ENCODE results near the gene TRIM34. TPM values are rescaled to one million over a fixed set of nuclear protein-coding genes. Genes with fewer than 3 reads are reported as not detected.

TRIM34 gene
- total and polyA plus RNA-seq, 2 of the 8 experiments (the other 6 are each of a cell fraction or from before 2014, with no cell fraction given), result 0.76 to 5.8 TPM

GRCh38 chr11:5684646-5685362 is 60.0 kb downstream of the TRIM34 start, which contains the start of gene TRIM5:
TSS of gene TRIM5 (minus strand) at chr11:5685074. CDS start at chr11:5680177, 4,897 bp downstream.
- Histone ChIP-seq H2BK12ac (ENCODE audit: low read depth, low read length) (peak within 1 kb of the TSS; percentile 82), H4K5ac (ENCODE audit: insufficient read length, low read depth, low read length) (no peak within 1 kb of the TSS), H3K56ac (replicated peaks; ENCODE audit: insufficient read length, low read depth, low read length) (no peak within 1 kb of the TSS), H2BK120ac (replicated peaks; ENCODE audit: low read depth, low read length) (no peak within 1 kb of the TSS), H3K36me3 (ENCODE audit: control insufficient read depth in 2 of 4, insufficient read depth in 4 of 4, low read length in 3 of 4) (peaks cover 2 to 7% (median 3%) of the 10 kb centered on the region in 4 experiments; a peak in 6 of 8 replicates), H3K23me2 (ENCODE audit: low read depth, low read length) (peaks cover 2% of the 10 kb centered on the region), H3K4me1 (replicated peaks in 1 of 4; ENCODE audit: control insufficient read depth in 3 of 4, insufficient read depth in 4 of 4, low read length in 3 of 4) (peaks cover 0 to 4% (median 2%) of the 10 kb centered on the region in 4 experiments; a peak in 4 of 7 replicates), H2BK15ac (ENCODE audit: low read length) (peak within 1 kb of the TSS; percentile 51; the same call in 1 of the 2 replicates), H3K18ac (ENCODE audit: extremely low read depth, low read length) (peak within 1 kb of the TSS; percentile 41; the same call in 1 of the 2 replicates), H3K27ac (ENCODE audit: low read depth, low read length) (peak within 1 kb of the TSS; percentile 82), H2AFZ (ENCODE audit: low read length) (peak within 1 kb of the TSS; percentile 88), H3K4me2 (ENCODE audit: insufficient read depth in 1 of 2, low read depth in 2 of 2, low read length in 2 of 2) (peak within 1 kb of the TSS; percentile 52 to 75), H3K14ac (ENCODE audit: insufficient read length) (no peak within 1 kb of the TSS), H3K4ac (replicated peaks; ENCODE audit: insufficient read length, low read depth, low read length) (peak within 1 kb of the TSS; percentile 45), H3K23ac (ENCODE audit: insufficient read length) (no peak within 1 kb of the TSS), H2BK5ac (ENCODE audit: low read depth, low read length) (peak within 1 kb of the TSS; percentile 85), H3K79me2 (ENCODE audit: control insufficient read depth in 1 of 2, insufficient read depth in 2 of 2, low read length in 2 of 2) (peaks cover 0 to 5% of the 10 kb centered on the region in 2 experiments; a peak in 3 of 4 replicates), H3K9me3 (ENCODE audit: insufficient read depth in 2 of 2, low read depth in 1 of 2, low read length in 1 of 2) (peaks cover 0 to 12% of the 10 kb centered on the region in 2 experiments; a peak in 1 of 4 replicates), H3K79me1 (ENCODE audit: low read depth, low read length) (peaks cover under 1% of the 10 kb centered on the region; the same call in 1 of the 2 replicates), H3K4me3 (ENCODE audit: extremely low read depth in 1 of 4, insufficient read depth in 2 of 4, low read depth in 3 of 4, low read length in 4 of 4) (peak within 1 kb of the TSS; percentile 26 to 62 (median 42); a peak in 7 of 8 replicates), H2AK5ac (ENCODE audit: low read depth, low read length) (no peak within 1 kb of the TSS), H4K20me1 (replicated peaks in 1 of 2; ENCODE audit: control insufficient read depth in 1 of 2, insufficient read depth in 2 of 2, low read length in 2 of 2) (peaks cover 0 to 1% of the 10 kb centered on the region in 2 experiments), H2BK20ac (ENCODE audit: low read length) (0 out of 2 replicates have a peak within 1 kb of the TSS, but pooled peaks have one; percentile 52), H3K9ac (replicated peaks in 1 of 4; ENCODE audit: extremely low read depth in 1 of 4, low read depth in 3 of 4, low read length in 3 of 4) (peak within 1 kb of the TSS in 3 of 4 experiments; percentile 60 to 66 (median 65); a peak in 6 of 7 replicates), H4K91ac (replicated peaks; ENCODE audit: insufficient read length, low read length) (no peak within 1 kb of the TSS), H3K27me3 (replicated peaks in 1 of 4; ENCODE audit: control insufficient read depth in 3 of 4, extremely low read depth in 1 of 4, insufficient read depth in 3 of 4, low read length in 3 of 4) (no peaks in the 10 kb centered on the region), H4K8ac (ENCODE audit: extremely low read depth, insufficient read depth, low read length) (peak within 1 kb of the TSS; percentile 76; the same call in 1 of the 2 replicates)
- DNase-seq (ENCODE audit: low read depth in 1 of 2, low spot score in 2 of 2), result peak; percentile 41 to 72
- FAIRE-seq, result no peak
- WGBS, 2 experiments (ENCODE audit: extremely low coverage in 1 of 2, insufficient coverage in 1 of 2, insufficient read length in 1 of 2, insufficient replicate concordance in 2 of 2, low coverage in 1 of 2, low lambda C conversion rate in 2 of 2, missing lambda C conversion rate in 1 of 2), result 22% methylated on average over 13 of the region's 13 CpGs; no CpG with 5 or more reads in 1 of the 2 experiments
- POLR2A ChIA-PET (ENCODE audit: partially characterized antibody), result interaction anchor here (1.0 to 1.6 kb wide), 7 partner anchors 16 to 126 kb away, joined by 3 to 5 read pairs (median 3); no protein-coding TSS in a partner anchor
- CTCF ChIA-PET (ENCODE audit: partially characterized antibody), result interaction anchor here (0.7 to 3.9 kb wide), 17 partner anchors 11 to 1819 kb away, joined by 3 to 21 read pairs (median 4); no protein-coding TSS in a partner anchor
- TF ChIP-seq RFX5 (IDR thresholded peaks at IDR 0.05; ENCODE audit: borderline replicate concordance, low read depth, low read length) (no peak), POLR2AphosphoS5 (IDR thresholded peaks at IDR 0.05; ENCODE audit: low read depth, low read length) (peak; percentile 68), CTCF (IDR thresholded peaks at IDR 0.05; ENCODE audit: control extremely low read depth in 1 of 3, insufficient read depth in 1 of 3, low read depth in 1 of 3, low read length in 3 of 3) (peak; percentile 37 to 53 (median 47); a peak in 3 of 4 replicates), FOSL1 (IDR thresholded peaks at IDR 0.05; ENCODE audit: insufficient read depth, low read depth, low read length) (no peak), NRF1 (IDR thresholded peaks at IDR 0.05; ENCODE audit: low read depth, low read length) (no peak), TCF12 (IDR thresholded peaks at IDR 0.05; ENCODE audit: low read depth, low read length) (no peak), RNF2 (IDR thresholded peaks at IDR 0.05; ENCODE audit: borderline replicate concordance, low read depth, low read length, missing control alignments, poor library complexity, severe bottlenecking) (no peak), SIRT6 (IDR thresholded peaks at IDR 0.05; ENCODE audit: low read length) (no peak)
